Measurements from ENCODE around the gene TRIM15.

DNA sequence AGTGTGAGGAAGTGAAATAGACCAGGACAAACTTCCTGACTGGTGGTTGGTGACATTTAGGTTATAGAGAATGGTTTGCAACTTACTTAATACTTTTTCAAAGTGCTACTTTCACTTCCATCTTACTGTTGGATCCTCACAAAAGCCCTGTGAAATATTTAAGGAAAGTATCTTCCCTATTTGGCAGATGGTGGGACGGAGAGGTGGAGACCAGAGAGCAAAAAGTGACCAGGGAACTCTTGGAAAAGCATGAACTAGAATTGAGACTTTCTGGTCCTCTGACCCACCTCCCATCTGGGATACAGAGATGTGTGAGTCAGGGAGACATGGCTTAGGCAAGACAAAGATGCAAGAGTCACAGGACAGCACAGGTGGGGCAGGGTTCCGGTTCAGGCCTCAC, 5.3 kb upstream of the TRIM15 start:
- TF ChIP-seq, protein P1, sequence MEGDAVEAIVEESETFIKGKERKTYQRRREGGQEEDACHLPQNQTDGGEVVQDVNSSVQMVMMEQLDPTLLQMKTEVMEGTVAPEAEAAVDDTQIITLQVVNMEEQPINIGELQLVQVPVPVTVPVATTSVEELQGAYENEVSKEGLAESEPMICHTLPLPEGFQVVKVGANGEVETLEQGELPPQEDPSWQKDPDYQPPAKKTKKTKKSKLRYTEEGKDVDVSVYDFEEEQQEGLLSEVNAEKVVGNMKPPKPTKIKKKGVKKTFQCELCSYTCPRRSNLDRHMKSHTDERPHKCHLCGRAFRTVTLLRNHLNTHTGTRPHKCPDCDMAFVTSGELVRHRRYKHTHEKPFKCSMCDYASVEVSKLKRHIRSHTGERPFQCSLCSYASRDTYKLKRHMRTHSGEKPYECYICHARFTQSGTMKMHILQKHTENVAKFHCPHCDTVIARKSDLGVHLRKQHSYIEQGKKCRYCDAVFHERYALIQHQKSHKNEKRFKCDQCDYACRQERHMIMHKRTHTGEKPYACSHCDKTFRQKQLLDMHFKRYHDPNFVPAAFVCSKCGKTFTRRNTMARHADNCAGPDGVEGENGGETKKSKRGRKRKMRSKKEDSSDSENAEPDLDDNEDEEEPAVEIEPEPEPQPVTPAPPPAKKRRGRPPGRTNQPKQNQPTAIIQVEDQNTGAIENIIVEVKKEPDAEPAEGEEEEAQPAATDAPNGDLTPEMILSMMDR (IDR thresholded peaks at IDR 0.05) = no peak
- no peak for TF ChIP-seq POLR2A (IDR thresholded peaks at IDR 0.05)
- TF ChIP-seq EP300 (IDR thresholded peaks at IDR 0.05) = no peak
